ENCODE measurements around the gene WDR37. TPM values are rescaled to one million over a fixed set of nuclear protein-coding genes. Genes with fewer than 3 reads are reported as not detected.
"Not testable (repeated sequence)": the region's sequence is repeated elsewhere in the genome, so short reads cannot be mapped to it uniquely, and the experiment has no call there.

Gene WDR37
- total RNA-seq, 1 experiment from 2014 or later, result 4.5 TPM

GRCh38 chr10:1159131-1160061 is 103.2 kb downstream of the WDR37 start:
- Histone ChIP-seq H3F3A (ENCODE audit: low read length, unreplicated experiment) (no peaks in the 10 kb centered on the region), H3K9ac (ENCODE audit: low read length) (no peak overlapping the region), H4K20me1 (ENCODE audit: low read length) (no peaks in the 10 kb centered on the region), H3K36me3 (ENCODE audit: low read depth, low read length) (no peaks in the 10 kb centered on the region), H3K9me2 (replicated peaks; ENCODE audit: low read length) (no peaks in the 10 kb centered on the region), H3K4me3 (ENCODE audit: low read length) (no peak overlapping the region), H3K9me3 (ENCODE audit: low read length) (no peaks in the 10 kb centered on the region), H2AFZ (ENCODE audit: low read length) (no peak overlapping the region), H3K4me1 (ENCODE audit: insufficient read depth, low read length) (no peaks in the 10 kb centered on the region), H3K79me2 (ENCODE audit: low read length) (no peaks in the 10 kb centered on the region), H3K27ac (ENCODE audit: low read length) (no peak overlapping the region), H3K27me3 (ENCODE audit: low read length) (peaks cover 6% of the 10 kb centered on the region; the same call in 1 of the 2 replicates), H3K4me2 (ENCODE audit: low read length) (no peak overlapping the region)
- POLR2A ChIA-PET (ENCODE audit: unreplicated experiment), result no interaction called here
- no peak for TF ChIP-seq EZH2phosphoT487 (IDR thresholded peaks at IDR 0.05; ENCODE audit: borderline replicate concordance, low read length)
- no peak for TF ChIP-seq EZH2 (IDR thresholded peaks at IDR 0.05; ENCODE audit: low read length, unreplicated experiment)
- TF ChIP-seq, protein P1, sequence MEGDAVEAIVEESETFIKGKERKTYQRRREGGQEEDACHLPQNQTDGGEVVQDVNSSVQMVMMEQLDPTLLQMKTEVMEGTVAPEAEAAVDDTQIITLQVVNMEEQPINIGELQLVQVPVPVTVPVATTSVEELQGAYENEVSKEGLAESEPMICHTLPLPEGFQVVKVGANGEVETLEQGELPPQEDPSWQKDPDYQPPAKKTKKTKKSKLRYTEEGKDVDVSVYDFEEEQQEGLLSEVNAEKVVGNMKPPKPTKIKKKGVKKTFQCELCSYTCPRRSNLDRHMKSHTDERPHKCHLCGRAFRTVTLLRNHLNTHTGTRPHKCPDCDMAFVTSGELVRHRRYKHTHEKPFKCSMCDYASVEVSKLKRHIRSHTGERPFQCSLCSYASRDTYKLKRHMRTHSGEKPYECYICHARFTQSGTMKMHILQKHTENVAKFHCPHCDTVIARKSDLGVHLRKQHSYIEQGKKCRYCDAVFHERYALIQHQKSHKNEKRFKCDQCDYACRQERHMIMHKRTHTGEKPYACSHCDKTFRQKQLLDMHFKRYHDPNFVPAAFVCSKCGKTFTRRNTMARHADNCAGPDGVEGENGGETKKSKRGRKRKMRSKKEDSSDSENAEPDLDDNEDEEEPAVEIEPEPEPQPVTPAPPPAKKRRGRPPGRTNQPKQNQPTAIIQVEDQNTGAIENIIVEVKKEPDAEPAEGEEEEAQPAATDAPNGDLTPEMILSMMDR (conservative IDR thresholded peaks at IDR 0.05; ENCODE audit: low read depth, low read length), result no peak
- no TSS peak for BruUV-seq (replicated peaks)
- CTCF ChIA-PET, result no interaction called here
- intact Hi-C loops (cut with micrococcal nuclease), result no loop called here
- ATAC-seq, result no peak
- no peak for DNase-seq

- Histone ChIP-seq H3K9ac (ENCODE audit: low read length) (no peak overlapping the region), H3K36me3 (ENCODE audit: low read depth, low read length) (no peaks in the 10 kb centered on the region), H3K79me2 (ENCODE audit: low read length) (no peaks in the 10 kb centered on the region), H3K27ac (ENCODE audit: low read length) (no peak overlapping the region), H3K27me3 (ENCODE audit: low read length) (no peaks in the 10 kb centered on the region), H3K4me3 (ENCODE audit: low read length) (no peak overlapping the region), H2AFZ (ENCODE audit: low read length) (no peak overlapping the region), H3K9me2 (replicated peaks; ENCODE audit: low read length) (no peaks in the 10 kb centered on the region), H4K20me1 (ENCODE audit: low read length) (no peaks in the 10 kb centered on the region), H3K9me3 (ENCODE audit: low read length) (no peaks in the 10 kb centered on the region), H3F3A (ENCODE audit: low read length, unreplicated experiment) (no peaks in the 10 kb centered on the region), H3K4me1 (ENCODE audit: insufficient read depth, low read length) (no peaks in the 10 kb centered on the region), H3K4me2 (ENCODE audit: low read length) (no peak overlapping the region)
- intact Hi-C loops (cut with micrococcal nuclease), result no loop called here
- no TSS peak for BruUV-seq (replicated peaks)
- no peak for TF ChIP-seq EZH2 (IDR thresholded peaks at IDR 0.05; ENCODE audit: low read length, unreplicated experiment)
- TF ChIP-seq, protein P1 (conservative IDR thresholded peaks at IDR 0.05; ENCODE audit: low read depth, low read length), result no peak
- ATAC-seq (no peak), DNase-seq (no peak)
- POLR2A ChIA-PET (ENCODE audit: unreplicated experiment), result no interaction called here
- CTCF ChIA-PET, result no interaction called here
Observed at GRCh38 chr10:1160561-1161314, 104.6 kb downstream of the WDR37 start.

DNA sequence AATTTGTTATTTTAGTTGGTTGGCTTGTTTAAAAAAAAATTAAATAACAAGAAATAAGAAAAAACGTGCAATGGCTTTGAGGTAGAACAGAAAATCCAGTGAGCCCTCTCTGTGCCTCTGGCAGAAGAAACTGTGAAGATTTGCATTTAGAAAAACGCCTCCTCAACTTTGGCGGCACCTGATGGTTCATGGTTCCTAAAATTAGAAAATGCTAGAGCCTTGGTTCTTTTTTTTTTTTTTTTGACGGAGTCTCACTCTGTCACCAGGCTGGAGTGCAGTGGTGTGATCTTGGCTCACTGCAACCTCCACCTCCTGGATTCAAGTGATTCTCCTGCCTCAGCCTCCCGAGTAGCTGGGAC is 105.1 kb downstream of the WDR37 start:
- CTCF ChIA-PET, result not testable (repeated sequence)

More for the DNA sequence above, 105.1 kb downstream of the WDR37 start:
- H3F3A ChIP-seq (ENCODE audit: low read length, unreplicated experiment); H3K4me1 ChIP-seq (ENCODE audit: insufficient read depth, low read length); H3K27me3 ChIP-seq (ENCODE audit: low read length); H3K27ac ChIP-seq (ENCODE audit: low read length); H3K9ac ChIP-seq (ENCODE audit: low read length); H2AFZ ChIP-seq (ENCODE audit: low read length); H4K20me1 ChIP-seq (ENCODE audit: low read length); DNase-seq; H3K4me3 ChIP-seq (ENCODE audit: low read length); H3K9me2 ChIP-seq (replicated peaks; ENCODE audit: low read length); H3K4me2 ChIP-seq (ENCODE audit: low read length); H3K79me2 ChIP-seq (ENCODE audit: low read length); intact Hi-C loops (cut with micrococcal nuclease); H3K9me3 ChIP-seq (ENCODE audit: low read length); BruUV-seq (replicated peaks); ATAC-seq; H3K36me3 ChIP-seq (ENCODE audit: low read depth, low read length); POLR2A ChIA-PET (ENCODE audit: unreplicated experiment): not testable (repeated sequence)
